OCI-LY1 (cell line): ENCODE results near the gene SRMS.

Experiments
- H2AFZ ChIP-seq: fragments of 200-600 bp; sonication (generic), shearing (Covaris generic); 2 replicates; pipeline ENCODE4 v1.6.0; 2014; ENCODE audit warnings: antibody characterized with exemption, mild to moderate bottlenecking, low read length
- H3F3A ChIP-seq: fragments of 200-600 bp; sonication (generic), shearing (Covaris generic); 2 replicates; pipeline ENCODE4 v1.6.0; 2014; ENCODE audit warnings: mild to moderate bottlenecking, antibody characterized with exemption, low read length, moderate library complexity; ENCODE audit not compliant: insufficient read depth
- H3K27ac ChIP-seq: fragments of 200-600 bp; sonication (generic); 2 replicates; pipeline ENCODE4 v1.5.1; 2014; ENCODE audit warnings: low read length, mixed run types, mild to moderate bottlenecking, low read depth; ENCODE audit not compliant: poor library complexity, severe bottlenecking
- H3K27me3 ChIP-seq: fragments of 200-600 bp; sonication (generic); 2 replicates; pipeline ENCODE4 v1.6.0; 2014; ENCODE audit warnings: antibody characterized with exemption, mild to moderate bottlenecking, low read length, moderate library complexity; ENCODE audit not compliant: insufficient read depth
- H3K36me3 ChIP-seq: fragments of 200-600 bp; sonication (generic); 2 replicates; pipeline ENCODE4 v1.6.1; 2014; ENCODE audit warnings: mild to moderate bottlenecking, antibody characterized with exemption, low read length, moderate library complexity, mixed read lengths; ENCODE audit not compliant: insufficient read depth
- H3K4me1 ChIP-seq: fragments of 200-600 bp; sonication (generic); 2 replicates; pipeline ENCODE4 v1.5.1; 2014; ENCODE audit warnings: mild to moderate bottlenecking, low read length, moderate library complexity; ENCODE audit not compliant: insufficient read depth, severe bottlenecking
- H3K4me2 ChIP-seq: fragments of 200-600 bp; sonication (generic), shearing (Covaris generic); 2 replicates; pipeline ENCODE4 v1.6.1; 2014; ENCODE audit warnings: low read length
- H3K4me3 ChIP-seq: fragments of 200-600 bp; sonication (generic); 2 replicates; pipeline ENCODE4 v1.5.1; 2014; ENCODE audit warnings: low read length, low read depth, mild to moderate bottlenecking, mixed read lengths; ENCODE audit not compliant: poor library complexity, severe bottlenecking
- H3K79me2 ChIP-seq: fragments of 200-600 bp; shearing (Covaris generic); 2 replicates; pipeline ENCODE4 v1.6.1; 2016; ENCODE audit warnings: mixed run types, low read length, mixed read lengths; ENCODE audit not compliant: insufficient read depth
- H3K9ac ChIP-seq: fragments of 200-600 bp; sonication (generic), shearing (Covaris generic); 2 replicates; pipeline ENCODE4 v1.6.1; 2014; ENCODE audit warnings: mild to moderate bottlenecking, low read length, mixed read lengths
- H3K9me2 ChIP-seq: fragments of 200-600 bp; sonication (generic), shearing (Covaris generic); 2 replicates; pipeline ENCODE4 v1.6.1; 2014; ENCODE audit warnings: low read depth, mild to moderate bottlenecking, low read length, mixed read lengths
- H3K9me3 ChIP-seq: fragments of 200-600 bp; shearing (Covaris generic); 2 replicates; pipeline ENCODE4 v1.6.1; 2014; ENCODE audit warnings: low read length, mixed read lengths
- H4K20me1 ChIP-seq: fragments of 200-600 bp; sonication (generic), shearing (Covaris generic); 2 replicates; pipeline ENCODE4 v1.6.0; 2016; ENCODE audit warnings: mild to moderate bottlenecking, low read length; ENCODE audit not compliant: insufficient read depth
- EZH2 ChIP-seq: fragments of 200-600 bp; sonication (generic), shearing (Covaris generic); IDR thresholded peaks from 2 replicates; pipeline ENCODE4 v1.8.0; 2017; ENCODE audit warnings: borderline replicate concordance, mixed run types, mild to moderate bottlenecking, antibody characterized with exemption, low read length, moderate library complexity, mixed read lengths
- TF ChIP-seq, protein P1 (sequence below): fragments of 200-600 bp; sonication (generic), shearing (Covaris generic); IDR thresholded peaks from 2 replicates; pipeline ENCODE4 v1.5.1; 2017; ENCODE audit warnings: mild to moderate bottlenecking, antibody characterized with exemption, low read length, moderate library complexity, mixed read lengths

SRMS gene

DNA sequence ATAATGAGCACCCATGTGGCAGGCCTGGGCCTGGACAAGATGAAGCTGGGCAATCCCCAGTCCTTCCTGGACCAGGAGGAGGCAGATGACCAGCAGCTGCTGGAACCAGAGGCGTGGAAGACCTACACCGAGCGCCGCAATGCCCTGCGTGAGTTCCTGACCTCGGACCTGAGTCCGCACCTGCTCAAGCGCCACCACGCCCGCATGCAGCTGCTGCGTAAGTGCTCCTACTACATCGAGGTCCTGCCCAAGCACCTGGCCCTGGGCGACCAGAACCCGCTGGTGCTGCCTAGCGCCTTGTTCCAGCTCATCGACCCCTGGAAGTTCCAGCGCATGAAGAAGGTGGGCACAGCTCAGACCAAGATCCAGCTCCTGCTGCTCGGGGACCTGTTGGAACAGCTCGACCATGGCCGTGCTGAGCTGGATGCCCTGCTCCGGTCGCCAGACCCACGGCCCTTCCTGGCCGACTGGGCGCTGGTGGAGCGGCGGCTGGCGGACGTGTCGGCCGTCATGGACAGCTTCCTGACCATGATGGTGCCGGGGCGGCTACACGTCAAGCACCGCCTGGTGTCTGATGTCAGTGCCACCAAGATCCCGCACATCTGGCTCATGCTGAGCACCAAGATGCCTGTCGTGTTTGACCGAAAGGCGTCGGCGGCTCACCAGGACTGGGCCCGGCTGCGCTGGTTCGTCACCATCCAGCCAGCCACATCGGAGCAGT is 8.3 kb upstream of the SRMS start:
- Histone ChIP-seq H3K79me2 (no peaks in the 10 kb centered on the region), H4K20me1 (no peaks in the 10 kb centered on the region), H3K4me1 (peaks cover 18% of the 10 kb centered on the region), H3K4me3 (no peak overlapping the region), H3K9ac (no peak overlapping the region), H3F3A (0 out of 2 replicates have a peak, but pooled peaks cover 5% of the 10 kb centered on the region), H3K27ac (no peak overlapping the region), H3K9me2 (no peaks in the 10 kb centered on the region), H3K9me3 (no peaks in the 10 kb centered on the region), H2AFZ (no peak overlapping the region), H3K27me3 (peaks cover 9% of the 10 kb centered on the region; the same call in 1 of the 2 replicates), H3K4me2 (no peak overlapping the region), H3K36me3 (no peaks in the 10 kb centered on the region)
- no peak for TF ChIP-seq EZH2
- TF ChIP-seq, protein P1, sequence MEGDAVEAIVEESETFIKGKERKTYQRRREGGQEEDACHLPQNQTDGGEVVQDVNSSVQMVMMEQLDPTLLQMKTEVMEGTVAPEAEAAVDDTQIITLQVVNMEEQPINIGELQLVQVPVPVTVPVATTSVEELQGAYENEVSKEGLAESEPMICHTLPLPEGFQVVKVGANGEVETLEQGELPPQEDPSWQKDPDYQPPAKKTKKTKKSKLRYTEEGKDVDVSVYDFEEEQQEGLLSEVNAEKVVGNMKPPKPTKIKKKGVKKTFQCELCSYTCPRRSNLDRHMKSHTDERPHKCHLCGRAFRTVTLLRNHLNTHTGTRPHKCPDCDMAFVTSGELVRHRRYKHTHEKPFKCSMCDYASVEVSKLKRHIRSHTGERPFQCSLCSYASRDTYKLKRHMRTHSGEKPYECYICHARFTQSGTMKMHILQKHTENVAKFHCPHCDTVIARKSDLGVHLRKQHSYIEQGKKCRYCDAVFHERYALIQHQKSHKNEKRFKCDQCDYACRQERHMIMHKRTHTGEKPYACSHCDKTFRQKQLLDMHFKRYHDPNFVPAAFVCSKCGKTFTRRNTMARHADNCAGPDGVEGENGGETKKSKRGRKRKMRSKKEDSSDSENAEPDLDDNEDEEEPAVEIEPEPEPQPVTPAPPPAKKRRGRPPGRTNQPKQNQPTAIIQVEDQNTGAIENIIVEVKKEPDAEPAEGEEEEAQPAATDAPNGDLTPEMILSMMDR, result no peak

- H2AFZ ChIP-seq, result no peak overlapping the region
- TF ChIP-seq EZH2, result no peak
- TF ChIP-seq, protein P1, result no peak
Measured at GRCh38 chr20:63554361-63555278, 7.1 kb upstream of the SRMS start.

GRCh38 chr20:63553933-63554290 is 6.4 kb upstream of the SRMS start, which contains the start of gene FNDC11:
FNDC11 (plus strand) TSS chr20:63554159; CDS start chr20:63555664, 1,505 bp downstream.
- TF ChIP-seq EZH2, result no peak
- TF ChIP-seq, protein P1, result no peak
- H3K9ac ChIP-seq, result no peak within 1 kb of the TSS
- peaks cover 11% of the 10 kb centered on the region; the same call in 1 of the 2 replicates for H3K27me3 ChIP-seq
- H3F3A ChIP-seq, result 0 out of 2 replicates have a peak, but pooled peaks cover 5% of the 10 kb centered on the region
- H3K4me2 ChIP-seq, result peak within 1 kb of the TSS; percentile 61
- peak within 1 kb of the TSS; percentile 48 for H3K4me3 ChIP-seq
- H3K79me2 ChIP-seq, result no peaks in the 10 kb centered on the region
- H4K20me1 ChIP-seq, result no peaks in the 10 kb centered on the region
- H3K9me3 ChIP-seq, result no peaks in the 10 kb centered on the region
- peaks cover 18% of the 10 kb centered on the region for H3K4me1 ChIP-seq
- H3K9me2 ChIP-seq, result no peaks in the 10 kb centered on the region
- no peak within 1 kb of the TSS for H3K27ac ChIP-seq
- H2AFZ ChIP-seq, result no peak within 1 kb of the TSS
- H3K36me3 ChIP-seq, result no peaks in the 10 kb centered on the region

More at GRCh38 chr20:63554361-63555278, 7.1 kb upstream of the SRMS start:
- H3K27me3 ChIP-seq, result peaks cover 11% of the 10 kb centered on the region; the same call in 1 of the 2 replicates
- H3K4me2 ChIP-seq, result peak overlapping the region; percentile 61; the same call in 1 of the 2 replicates
- no peak overlapping the region for H3K4me3 ChIP-seq
- no peaks in the 10 kb centered on the region for H3K9me3 ChIP-seq
- peaks cover 18% of the 10 kb centered on the region for H3K4me1 ChIP-seq
- 0 out of 2 replicates have a peak, but pooled peaks cover 5% of the 10 kb centered on the region for H3F3A ChIP-seq
- no peaks in the 10 kb centered on the region for H3K9me2 ChIP-seq
- no peaks in the 10 kb centered on the region for H3K79me2 ChIP-seq
- H3K36me3 ChIP-seq, result no peaks in the 10 kb centered on the region
- no peaks in the 10 kb centered on the region for H4K20me1 ChIP-seq
- H3K9ac ChIP-seq, result no peak overlapping the region
- no peak overlapping the region for H3K27ac ChIP-seq
